ENCODE measurements around the gene PIP4K2B. TPM values are rescaled to one million over a fixed set of nuclear protein-coding genes. Genes with fewer than 3 reads are reported as not detected.
"Not testable (repeated sequence)": the region's sequence is repeated elsewhere in the genome, so short reads cannot be mapped to it uniquely, and the experiment has no call there.

Gene PIP4K2B
- total RNA-seq, 1 experiment from 2014 or later, result 25.5 TPM

GRCh38 chr17:38791162-38791561 is 8.2 kb downstream of the PIP4K2B start:
- intact Hi-C loops (cut with micrococcal nuclease), result no loop called here
- ChIA-PET CTCF (no interaction called here), POLR2A (ENCODE audit: unreplicated experiment) (no interaction called here)
- Histone ChIP-seq H3K9ac (ENCODE audit: low read length) (no peak overlapping the region), H3K36me3 (ENCODE audit: low read depth, low read length) (no peaks in the 10 kb centered on the region), H3K4me2 (ENCODE audit: low read length) (no peak overlapping the region), H3K27ac (ENCODE audit: low read length) (no peak overlapping the region), H2AFZ (ENCODE audit: low read length) (no peak overlapping the region), H3K9me3 (ENCODE audit: low read length) (no peaks in the 10 kb centered on the region), H3K79me2 (ENCODE audit: low read length) (peaks cover 50% of the 10 kb centered on the region), H3K4me3 (ENCODE audit: low read length) (no peak overlapping the region), H3K4me1 (ENCODE audit: insufficient read depth, low read length) (peaks cover 13% of the 10 kb centered on the region), H3K27me3 (ENCODE audit: low read length) (no peaks in the 10 kb centered on the region), H4K20me1 (ENCODE audit: low read length) (no peaks in the 10 kb centered on the region), H3F3A (ENCODE audit: low read length, unreplicated experiment) (no peaks in the 10 kb centered on the region), H3K9me2 (replicated peaks; ENCODE audit: low read length) (no peaks in the 10 kb centered on the region)
- no peak for DNase-seq
- no peak for ATAC-seq
- TF ChIP-seq, protein P1, sequence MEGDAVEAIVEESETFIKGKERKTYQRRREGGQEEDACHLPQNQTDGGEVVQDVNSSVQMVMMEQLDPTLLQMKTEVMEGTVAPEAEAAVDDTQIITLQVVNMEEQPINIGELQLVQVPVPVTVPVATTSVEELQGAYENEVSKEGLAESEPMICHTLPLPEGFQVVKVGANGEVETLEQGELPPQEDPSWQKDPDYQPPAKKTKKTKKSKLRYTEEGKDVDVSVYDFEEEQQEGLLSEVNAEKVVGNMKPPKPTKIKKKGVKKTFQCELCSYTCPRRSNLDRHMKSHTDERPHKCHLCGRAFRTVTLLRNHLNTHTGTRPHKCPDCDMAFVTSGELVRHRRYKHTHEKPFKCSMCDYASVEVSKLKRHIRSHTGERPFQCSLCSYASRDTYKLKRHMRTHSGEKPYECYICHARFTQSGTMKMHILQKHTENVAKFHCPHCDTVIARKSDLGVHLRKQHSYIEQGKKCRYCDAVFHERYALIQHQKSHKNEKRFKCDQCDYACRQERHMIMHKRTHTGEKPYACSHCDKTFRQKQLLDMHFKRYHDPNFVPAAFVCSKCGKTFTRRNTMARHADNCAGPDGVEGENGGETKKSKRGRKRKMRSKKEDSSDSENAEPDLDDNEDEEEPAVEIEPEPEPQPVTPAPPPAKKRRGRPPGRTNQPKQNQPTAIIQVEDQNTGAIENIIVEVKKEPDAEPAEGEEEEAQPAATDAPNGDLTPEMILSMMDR (conservative IDR thresholded peaks at IDR 0.05; ENCODE audit: low read depth, low read length), result no peak
- TF ChIP-seq EZH2 (IDR thresholded peaks at IDR 0.05; ENCODE audit: low read length, unreplicated experiment), result no peak
- TF ChIP-seq EZH2phosphoT487 (IDR thresholded peaks at IDR 0.05; ENCODE audit: borderline replicate concordance, low read length), result no peak
- BruUV-seq (replicated peaks), result no TSS peak

DNA sequence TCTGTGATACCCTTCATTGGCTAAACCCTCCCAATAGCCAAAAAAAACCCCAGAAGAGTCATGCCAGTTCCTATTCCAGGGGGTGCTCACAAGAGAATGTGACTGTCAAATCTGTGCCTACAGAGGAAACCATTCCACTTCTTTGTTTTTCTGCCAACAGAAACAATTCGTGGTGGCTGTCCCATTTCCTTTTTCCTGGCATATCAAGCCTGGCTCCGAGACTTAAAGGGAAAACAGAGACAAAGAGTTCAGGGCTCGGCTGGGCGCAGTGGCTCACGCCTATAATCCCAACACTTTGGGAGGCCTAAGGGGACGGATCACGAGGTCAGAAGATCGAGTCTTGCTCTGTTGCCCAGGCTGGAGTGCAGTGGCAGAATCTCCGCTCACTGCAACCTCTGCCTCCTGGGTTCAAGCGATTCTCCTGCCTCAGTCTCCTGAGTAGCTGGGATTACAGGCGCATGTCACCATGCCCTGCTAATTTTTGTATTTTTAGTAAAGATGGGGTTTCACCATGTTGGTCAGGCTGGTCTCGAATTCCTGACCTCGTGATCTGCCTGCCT is 9.1 kb downstream of the PIP4K2B start:
- H3K4me2 ChIP-seq (ENCODE audit: low read length), result not testable (repeated sequence)

DNA sequence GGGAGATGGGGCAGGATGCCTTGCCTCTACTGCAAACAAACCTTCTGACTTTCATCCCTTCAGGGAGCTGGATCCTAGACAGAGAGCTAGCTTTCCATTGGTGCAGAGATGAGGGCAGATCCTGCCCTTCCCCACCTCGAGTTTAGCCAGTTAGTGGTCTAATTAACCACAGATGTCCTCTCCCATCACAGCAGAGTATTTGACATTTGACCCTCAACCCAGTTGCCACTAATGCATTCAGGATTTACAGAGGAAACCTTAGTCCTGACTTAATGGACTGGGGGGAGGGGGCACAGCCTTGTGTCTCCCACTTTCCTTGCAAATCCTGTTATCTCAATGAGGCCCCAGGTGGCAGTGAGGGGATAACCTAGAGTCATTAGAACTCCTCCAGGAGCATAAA is 10.2 kb downstream of the PIP4K2B start:
- Histone ChIP-seq H3K9ac (ENCODE audit: low read length) (no peak overlapping the region), H3K36me3 (ENCODE audit: low read depth, low read length) (no peaks in the 10 kb centered on the region), H3K27me3 (ENCODE audit: low read length) (no peaks in the 10 kb centered on the region), H2AFZ (ENCODE audit: low read length) (no peak overlapping the region), H3K4me3 (ENCODE audit: low read length) (no peak overlapping the region), H3K9me2 (replicated peaks; ENCODE audit: low read length) (no peaks in the 10 kb centered on the region), H3K27ac (ENCODE audit: low read length) (no peak overlapping the region), H3K79me2 (ENCODE audit: low read length) (peaks cover 31% of the 10 kb centered on the region), H3F3A (ENCODE audit: low read length, unreplicated experiment) (no peaks in the 10 kb centered on the region), H3K4me2 (ENCODE audit: low read length) (no peak overlapping the region), H4K20me1 (ENCODE audit: low read length) (no peaks in the 10 kb centered on the region), H3K4me1 (ENCODE audit: insufficient read depth, low read length) (peaks cover 17% of the 10 kb centered on the region), H3K9me3 (ENCODE audit: low read length) (no peaks in the 10 kb centered on the region)
- CTCF ChIA-PET, result interaction anchor here (0.6 kb wide), 1 partner anchor 105 kb away, joined by 4 read pairs; no protein-coding TSS in a partner anchor
- DNase-seq, result no peak
- no peak for TF ChIP-seq EZH2 (IDR thresholded peaks at IDR 0.05; ENCODE audit: low read length, unreplicated experiment)
- no TSS peak for BruUV-seq (replicated peaks)
- intact Hi-C loops (cut with micrococcal nuclease), result no loop called here
- no peak for ATAC-seq
- POLR2A ChIA-PET (ENCODE audit: unreplicated experiment), result no interaction called here

More for the DNA sequence above, 9.1 kb downstream of the PIP4K2B start:
- POLR2A ChIA-PET (ENCODE audit: unreplicated experiment); H3K27ac ChIP-seq (ENCODE audit: low read length); H2AFZ ChIP-seq (ENCODE audit: low read length); H3K9ac ChIP-seq (ENCODE audit: low read length); H3F3A ChIP-seq (ENCODE audit: low read length, unreplicated experiment); DNase-seq; CTCF ChIA-PET; H3K36me3 ChIP-seq (ENCODE audit: low read depth, low read length); H3K9me2 ChIP-seq (replicated peaks; ENCODE audit: low read length); ATAC-seq; H3K9me3 ChIP-seq (ENCODE audit: low read length); H4K20me1 ChIP-seq (ENCODE audit: low read length); H3K4me3 ChIP-seq (ENCODE audit: low read length); H3K27me3 ChIP-seq (ENCODE audit: low read length); BruUV-seq (replicated peaks); intact Hi-C loops (cut with micrococcal nuclease): not testable (repeated sequence)
- Histone ChIP-seq H3K79me2 (ENCODE audit: low read length) (peaks cover 40% of the 10 kb centered on the region), H3K4me1 (ENCODE audit: insufficient read depth, low read length) (peaks cover 17% of the 10 kb centered on the region)

DNA sequence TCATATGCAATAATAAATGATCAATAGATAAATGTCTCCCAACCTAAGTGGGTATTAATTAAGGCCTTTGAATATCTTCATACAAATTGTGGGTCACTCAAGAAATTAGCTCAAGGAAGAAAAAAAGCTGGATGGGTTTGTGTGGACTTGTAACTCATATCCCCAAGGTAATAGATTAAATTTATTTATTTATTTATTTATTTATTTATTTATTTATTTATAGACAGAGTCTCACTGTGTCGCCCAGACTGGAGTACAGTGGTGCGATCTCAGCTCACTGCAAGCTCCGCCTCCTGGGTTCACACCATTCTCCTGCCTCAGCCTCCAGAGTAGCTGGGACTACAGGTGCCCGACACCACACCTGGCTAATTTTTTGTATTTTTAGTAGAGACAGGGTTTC is 11.4 kb downstream of the PIP4K2B start:
- Histone ChIP-seq H3K79me2 (ENCODE audit: low read length) (peaks cover 23% of the 10 kb centered on the region), H3K4me1 (ENCODE audit: insufficient read depth, low read length) (peaks cover 17% of the 10 kb centered on the region)
- POLR2A ChIA-PET (ENCODE audit: unreplicated experiment); H4K20me1 ChIP-seq (ENCODE audit: low read length); H3K4me3 ChIP-seq (ENCODE audit: low read length); DNase-seq; H3K27me3 ChIP-seq (ENCODE audit: low read length); CTCF ChIA-PET; BruUV-seq (replicated peaks); H3K27ac ChIP-seq (ENCODE audit: low read length); ATAC-seq; H3K4me2 ChIP-seq (ENCODE audit: low read length); H2AFZ ChIP-seq (ENCODE audit: low read length); H3K9me2 ChIP-seq (replicated peaks; ENCODE audit: low read length); H3K36me3 ChIP-seq (ENCODE audit: low read depth, low read length); H3F3A ChIP-seq (ENCODE audit: low read length, unreplicated experiment); H3K9me3 ChIP-seq (ENCODE audit: low read length); H3K9ac ChIP-seq (ENCODE audit: low read length); intact Hi-C loops (cut with micrococcal nuclease): not testable (repeated sequence)

Data from PC-3 (cell line).